Measurements from ENCODE around the gene SYT5. TPM values are rescaled to one million over a fixed set of nuclear protein-coding genes. Genes with fewer than 3 reads are reported as not detected.
A peak's percentile ranks its signal among the peaks of the same experiment; 100 is the strongest.

The SYT5 gene
- total and polyA plus RNA-seq, 10 of the 15 experiments (the other 5 are each of a cell fraction or from before 2014, with no cell fraction given): 0.04 to 0.79 (median 0.26) TPM; not detected in 7

DNA sequence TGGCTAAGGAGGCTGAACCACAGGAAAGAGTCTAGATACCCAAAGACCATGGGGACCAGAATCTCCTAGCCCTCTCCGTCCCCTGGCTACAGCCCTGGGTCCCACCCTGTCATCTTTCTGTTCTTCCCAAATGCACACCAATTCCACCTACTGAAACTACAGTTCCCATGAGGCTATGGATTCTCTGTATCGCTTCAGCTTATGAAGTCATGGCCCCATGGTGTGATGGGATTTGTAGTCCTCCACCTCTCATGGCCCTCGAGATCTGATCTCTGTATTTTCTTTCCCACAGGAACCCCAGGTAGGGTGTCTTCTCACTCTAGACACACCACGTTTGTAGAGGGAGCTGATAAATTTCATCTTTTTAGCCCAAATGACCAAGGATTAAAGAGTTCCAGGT, 17.4 kb upstream of the SYT5 start (continued):
- TF ChIP-seq, protein P1, sequence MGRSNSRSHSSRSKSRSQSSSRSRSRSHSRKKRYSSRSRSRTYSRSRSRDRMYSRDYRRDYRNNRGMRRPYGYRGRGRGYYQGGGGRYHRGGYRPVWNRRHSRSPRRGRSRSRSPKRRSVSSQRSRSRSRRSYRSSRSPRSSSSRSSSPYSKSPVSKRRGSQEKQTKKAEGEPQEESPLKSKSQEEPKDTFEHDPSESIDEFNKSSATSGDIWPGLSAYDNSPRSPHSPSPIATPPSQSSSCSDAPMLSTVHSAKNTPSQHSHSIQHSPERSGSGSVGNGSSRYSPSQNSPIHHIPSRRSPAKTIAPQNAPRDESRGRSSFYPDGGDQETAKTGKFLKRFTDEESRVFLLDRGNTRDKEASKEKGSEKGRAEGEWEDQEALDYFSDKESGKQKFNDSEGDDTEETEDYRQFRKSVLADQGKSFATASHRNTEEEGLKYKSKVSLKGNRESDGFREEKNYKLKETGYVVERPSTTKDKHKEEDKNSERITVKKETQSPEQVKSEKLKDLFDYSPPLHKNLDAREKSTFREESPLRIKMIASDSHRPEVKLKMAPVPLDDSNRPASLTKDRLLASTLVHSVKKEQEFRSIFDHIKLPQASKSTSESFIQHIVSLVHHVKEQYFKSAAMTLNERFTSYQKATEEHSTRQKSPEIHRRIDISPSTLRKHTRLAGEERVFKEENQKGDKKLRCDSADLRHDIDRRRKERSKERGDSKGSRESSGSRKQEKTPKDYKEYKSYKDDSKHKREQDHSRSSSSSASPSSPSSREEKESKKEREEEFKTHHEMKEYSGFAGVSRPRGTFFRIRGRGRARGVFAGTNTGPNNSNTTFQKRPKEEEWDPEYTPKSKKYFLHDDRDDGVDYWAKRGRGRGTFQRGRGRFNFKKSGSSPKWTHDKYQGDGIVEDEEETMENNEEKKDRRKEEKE (IDR thresholded peaks at IDR 0.05): no peak
- TF ChIP-seq KDM1A (IDR thresholded peaks at IDR 0.05; ENCODE audit: borderline replicate concordance) (no peak), CREM (IDR thresholded peaks at IDR 0.05; ENCODE audit: low read depth) (peak; percentile 71; the same call in 1 of the 2 replicates), SREBF2 (IDR thresholded peaks at IDR 0.05; ENCODE audit: low read length) (no peak), ZZZ3 (IDR thresholded peaks at IDR 0.05; ENCODE audit: control insufficient read depth, insufficient read length, low read depth) (no peak), CREB1 (IDR thresholded peaks at IDR 0.05; ENCODE audit: low read depth) (peak; percentile 77), BCL11A (IDR thresholded peaks at IDR 0.05; ENCODE audit: low read depth, low read length) (no peak), MYC (IDR thresholded peaks at IDR 0.05; ENCODE audit: insufficient read depth, insufficient read length, insufficient replicate concordance, low read length, severe bottlenecking) (no peak), MEF2A (IDR thresholded peaks at IDR 0.05; ENCODE audit: insufficient read depth, low read depth, low read length) (no peak), SMAD1 (IDR thresholded peaks at IDR 0.05; ENCODE audit: low read depth, partially characterized antibody) (no peak), BACH1 (IDR thresholded peaks at IDR 0.05; ENCODE audit: borderline replicate concordance) (no peak)
- TF ChIP-seq, protein P2, sequence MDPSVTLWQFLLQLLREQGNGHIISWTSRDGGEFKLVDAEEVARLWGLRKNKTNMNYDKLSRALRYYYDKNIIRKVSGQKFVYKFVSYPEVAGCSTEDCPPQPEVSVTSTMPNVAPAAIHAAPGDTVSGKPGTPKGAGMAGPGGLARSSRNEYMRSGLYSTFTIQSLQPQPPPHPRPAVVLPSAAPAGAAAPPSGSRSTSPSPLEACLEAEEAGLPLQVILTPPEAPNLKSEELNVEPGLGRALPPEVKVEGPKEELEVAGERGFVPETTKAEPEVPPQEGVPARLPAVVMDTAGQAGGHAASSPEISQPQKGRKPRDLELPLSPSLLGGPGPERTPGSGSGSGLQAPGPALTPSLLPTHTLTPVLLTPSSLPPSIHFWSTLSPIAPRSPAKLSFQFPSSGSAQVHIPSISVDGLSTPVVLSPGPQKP (IDR thresholded peaks at IDR 0.05; ENCODE audit: low read depth, low read length): no peak
- TF ChIP-seq, protein P3, sequence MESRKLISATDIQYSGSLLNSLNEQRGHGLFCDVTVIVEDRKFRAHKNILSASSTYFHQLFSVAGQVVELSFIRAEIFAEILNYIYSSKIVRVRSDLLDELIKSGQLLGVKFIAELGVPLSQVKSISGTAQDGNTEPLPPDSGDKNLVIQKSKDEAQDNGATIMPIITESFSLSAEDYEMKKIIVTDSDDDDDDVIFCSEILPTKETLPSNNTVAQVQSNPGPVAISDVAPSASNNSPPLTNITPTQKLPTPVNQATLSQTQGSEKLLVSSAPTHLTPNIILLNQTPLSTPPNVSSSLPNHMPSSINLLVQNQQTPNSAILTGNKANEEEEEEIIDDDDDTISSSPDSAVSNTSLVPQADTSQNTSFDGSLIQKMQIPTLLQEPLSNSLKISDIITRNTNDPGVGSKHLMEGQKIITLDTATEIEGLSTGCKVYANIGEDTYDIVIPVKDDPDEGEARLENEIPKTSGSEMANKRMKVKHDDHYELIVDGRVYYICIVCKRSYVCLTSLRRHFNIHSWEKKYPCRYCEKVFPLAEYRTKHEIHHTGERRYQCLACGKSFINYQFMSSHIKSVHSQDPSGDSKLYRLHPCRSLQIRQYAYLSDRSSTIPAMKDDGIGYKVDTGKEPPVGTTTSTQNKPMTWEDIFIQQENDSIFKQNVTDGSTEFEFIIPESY (IDR thresholded peaks at IDR 0.05): no peak
- TF ChIP-seq, protein P4, sequence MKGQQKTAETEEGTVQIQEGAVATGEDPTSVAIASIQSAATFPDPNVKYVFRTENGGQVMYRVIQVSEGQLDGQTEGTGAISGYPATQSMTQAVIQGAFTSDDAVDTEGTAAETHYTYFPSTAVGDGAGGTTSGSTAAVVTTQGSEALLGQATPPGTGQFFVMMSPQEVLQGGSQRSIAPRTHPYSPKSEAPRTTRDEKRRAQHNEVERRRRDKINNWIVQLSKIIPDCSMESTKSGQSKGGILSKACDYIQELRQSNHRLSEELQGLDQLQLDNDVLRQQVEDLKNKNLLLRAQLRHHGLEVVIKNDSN (IDR thresholded peaks at IDR 0.05; ENCODE audit: borderline replicate concordance, extremely low read length, insufficient read depth, low read depth, low read length): no peak
- TF ChIP-seq, protein P5, sequence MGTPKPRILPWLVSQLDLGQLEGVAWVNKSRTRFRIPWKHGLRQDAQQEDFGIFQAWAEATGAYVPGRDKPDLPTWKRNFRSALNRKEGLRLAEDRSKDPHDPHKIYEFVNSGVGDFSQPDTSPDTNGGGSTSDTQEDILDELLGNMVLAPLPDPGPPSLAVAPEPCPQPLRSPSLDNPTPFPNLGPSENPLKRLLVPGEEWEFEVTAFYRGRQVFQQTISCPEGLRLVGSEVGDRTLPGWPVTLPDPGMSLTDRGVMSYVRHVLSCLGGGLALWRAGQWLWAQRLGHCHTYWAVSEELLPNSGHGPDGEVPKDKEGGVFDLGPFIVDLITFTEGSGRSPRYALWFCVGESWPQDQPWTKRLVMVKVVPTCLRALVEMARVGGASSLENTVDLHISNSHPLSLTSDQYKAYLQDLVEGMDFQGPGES (IDR thresholded peaks at IDR 0.05): no peak
- TF ChIP-seq, protein P6, sequence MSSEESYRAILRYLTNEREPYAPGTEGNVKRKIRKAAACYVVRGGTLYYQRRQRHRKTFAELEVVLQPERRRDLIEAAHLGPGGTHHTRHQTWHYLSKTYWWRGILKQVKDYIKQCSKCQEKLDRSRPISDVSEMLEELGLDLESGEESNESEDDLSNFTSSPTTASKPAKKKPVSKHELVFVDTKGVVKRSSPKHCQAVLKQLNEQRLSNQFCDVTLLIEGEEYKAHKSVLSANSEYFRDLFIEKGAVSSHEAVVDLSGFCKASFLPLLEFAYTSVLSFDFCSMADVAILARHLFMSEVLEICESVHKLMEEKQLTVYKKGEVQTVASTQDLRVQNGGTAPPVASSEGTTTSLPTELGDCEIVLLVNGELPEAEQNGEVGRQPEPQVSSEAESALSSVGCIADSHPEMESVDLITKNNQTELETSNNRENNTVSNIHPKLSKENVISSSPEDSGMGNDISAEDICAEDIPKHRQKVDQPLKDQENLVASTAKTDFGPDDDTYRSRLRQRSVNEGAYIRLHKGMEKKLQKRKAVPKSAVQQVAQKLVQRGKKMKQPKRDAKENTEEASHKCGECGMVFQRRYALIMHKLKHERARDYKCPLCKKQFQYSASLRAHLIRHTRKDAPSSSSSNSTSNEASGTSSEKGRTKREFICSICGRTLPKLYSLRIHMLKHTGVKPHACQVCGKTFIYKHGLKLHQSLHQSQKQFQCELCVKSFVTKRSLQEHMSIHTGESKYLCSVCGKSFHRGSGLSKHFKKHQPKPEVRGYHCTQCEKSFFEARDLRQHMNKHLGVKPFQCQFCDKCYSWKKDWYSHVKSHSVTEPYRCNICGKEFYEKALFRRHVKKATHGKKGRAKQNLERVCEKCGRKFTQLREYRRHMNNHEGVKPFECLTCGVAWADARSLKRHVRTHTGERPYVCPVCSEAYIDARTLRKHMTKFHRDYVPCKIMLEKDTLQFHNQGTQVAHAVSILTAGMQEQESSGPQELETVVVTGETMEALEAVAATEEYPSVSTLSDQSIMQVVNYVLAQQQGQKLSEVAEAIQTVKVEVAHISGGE (CRISPR knock-in tag; IDR thresholded peaks at IDR 0.05): no peak
- TF ChIP-seq, protein P7, sequence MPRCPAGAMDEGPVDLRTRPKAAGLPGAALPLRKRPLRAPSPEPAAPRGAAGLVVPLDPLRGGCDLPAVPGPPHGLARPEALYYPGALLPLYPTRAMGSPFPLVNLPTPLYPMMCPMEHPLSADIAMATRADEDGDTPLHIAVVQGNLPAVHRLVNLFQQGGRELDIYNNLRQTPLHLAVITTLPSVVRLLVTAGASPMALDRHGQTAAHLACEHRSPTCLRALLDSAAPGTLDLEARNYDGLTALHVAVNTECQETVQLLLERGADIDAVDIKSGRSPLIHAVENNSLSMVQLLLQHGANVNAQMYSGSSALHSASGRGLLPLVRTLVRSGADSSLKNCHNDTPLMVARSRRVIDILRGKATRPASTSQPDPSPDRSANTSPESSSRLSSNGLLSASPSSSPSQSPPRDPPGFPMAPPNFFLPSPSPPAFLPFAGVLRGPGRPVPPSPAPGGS (IDR thresholded peaks at IDR 0.05; ENCODE audit: borderline replicate concordance, insufficient read depth, low read depth, low read length, poor library complexity, severe bottlenecking): no peak
